H1 (cell line): ENCODE data around the gene ANKS1B.

Experiments
- NRF1 ChIP-seq: IDR thresholded peaks from 2 replicates; pipeline ENCODE4 v1.6.1; 2011; ENCODE audit warnings: mild to moderate bottlenecking, low read depth, low read length, improper control_type of control experiment
- TAF1 ChIP-seq: IDR thresholded peaks from 2 replicates; pipeline ENCODE4 v1.6.1; 2011; ENCODE audit warnings: mild to moderate bottlenecking, low read depth, low read length
- ZNF274 ChIP-seq: IDR thresholded peaks from 2 replicates; pipeline ENCODE4 v1.7.0; 2012; ENCODE audit warnings: low read length, borderline replicate concordance; ENCODE audit errors: extremely low read depth
- TF ChIP-seq, protein P1 (sequence below): IDR thresholded peaks from 2 replicates; pipeline ENCODE4 v1.6.1; 2011; ENCODE audit warnings: low read depth, mild to moderate bottlenecking, low read length; ENCODE audit not compliant: insufficient read depth
- TF ChIP-seq, protein P2 (sequence below): IDR thresholded peaks from 2 replicates; pipeline ENCODE4 v1.6.1; 2012; ENCODE audit warnings: low read length, inconsistent platforms
- TF ChIP-seq, protein P3 (sequence below), 3 experiments: IDR thresholded peaks; 1 replicate in 2 of 3; 2 replicates in 1 of 3; pipeline versions ENCODE4 v1.5.1 to v1.6.1; 2011; ENCODE audit warnings: low read length in 3 of 3, mild to moderate bottlenecking in 3 of 3, inconsistent platforms in 2 of 3, low read depth in 1 of 3, moderate library complexity in 1 of 3; ENCODE audit not compliant: insufficient read depth in 1 of 3; ENCODE audit errors: control extremely low read depth in 1 of 3

DNA sequence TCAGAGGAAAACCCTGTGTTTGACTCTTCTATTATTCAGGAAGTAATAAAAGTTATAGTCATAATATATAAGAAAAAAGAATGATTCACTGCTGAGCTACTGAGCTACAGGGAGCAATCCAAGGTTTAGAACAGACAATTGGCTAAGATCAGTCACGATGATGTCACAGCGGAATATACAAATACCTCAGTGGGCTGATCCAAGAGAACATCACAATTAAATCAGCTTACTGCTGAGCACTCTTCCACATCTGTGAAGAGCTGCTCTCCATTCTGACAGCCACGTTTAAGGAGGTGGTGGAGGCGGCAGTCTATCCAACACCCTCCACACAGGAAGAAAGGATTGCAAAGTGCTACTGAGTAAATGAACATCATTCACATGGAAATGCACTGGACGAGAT is 1068.6 kb downstream of the ANKS1B start:
- TF ChIP-seq, protein P1, sequence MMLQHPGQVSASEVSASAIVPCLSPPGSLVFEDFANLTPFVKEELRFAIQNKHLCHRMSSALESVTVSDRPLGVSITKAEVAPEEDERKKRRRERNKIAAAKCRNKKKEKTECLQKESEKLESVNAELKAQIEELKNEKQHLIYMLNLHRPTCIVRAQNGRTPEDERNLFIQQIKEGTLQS, result no peak
- TF ChIP-seq, protein P2, sequence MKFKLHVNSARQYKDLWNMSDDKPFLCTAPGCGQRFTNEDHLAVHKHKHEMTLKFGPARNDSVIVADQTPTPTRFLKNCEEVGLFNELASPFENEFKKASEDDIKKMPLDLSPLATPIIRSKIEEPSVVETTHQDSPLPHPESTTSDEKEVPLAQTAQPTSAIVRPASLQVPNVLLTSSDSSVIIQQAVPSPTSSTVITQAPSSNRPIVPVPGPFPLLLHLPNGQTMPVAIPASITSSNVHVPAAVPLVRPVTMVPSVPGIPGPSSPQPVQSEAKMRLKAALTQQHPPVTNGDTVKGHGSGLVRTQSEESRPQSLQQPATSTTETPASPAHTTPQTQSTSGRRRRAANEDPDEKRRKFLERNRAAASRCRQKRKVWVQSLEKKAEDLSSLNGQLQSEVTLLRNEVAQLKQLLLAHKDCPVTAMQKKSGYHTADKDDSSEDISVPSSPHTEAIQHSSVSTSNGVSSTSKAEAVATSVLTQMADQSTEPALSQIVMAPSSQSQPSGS, result no peak
- no peak for TF ChIP-seq NRF1
- TF ChIP-seq TAF1, result no peak
- TF ChIP-seq ZNF274, result no peak
- TF ChIP-seq, protein P3, sequence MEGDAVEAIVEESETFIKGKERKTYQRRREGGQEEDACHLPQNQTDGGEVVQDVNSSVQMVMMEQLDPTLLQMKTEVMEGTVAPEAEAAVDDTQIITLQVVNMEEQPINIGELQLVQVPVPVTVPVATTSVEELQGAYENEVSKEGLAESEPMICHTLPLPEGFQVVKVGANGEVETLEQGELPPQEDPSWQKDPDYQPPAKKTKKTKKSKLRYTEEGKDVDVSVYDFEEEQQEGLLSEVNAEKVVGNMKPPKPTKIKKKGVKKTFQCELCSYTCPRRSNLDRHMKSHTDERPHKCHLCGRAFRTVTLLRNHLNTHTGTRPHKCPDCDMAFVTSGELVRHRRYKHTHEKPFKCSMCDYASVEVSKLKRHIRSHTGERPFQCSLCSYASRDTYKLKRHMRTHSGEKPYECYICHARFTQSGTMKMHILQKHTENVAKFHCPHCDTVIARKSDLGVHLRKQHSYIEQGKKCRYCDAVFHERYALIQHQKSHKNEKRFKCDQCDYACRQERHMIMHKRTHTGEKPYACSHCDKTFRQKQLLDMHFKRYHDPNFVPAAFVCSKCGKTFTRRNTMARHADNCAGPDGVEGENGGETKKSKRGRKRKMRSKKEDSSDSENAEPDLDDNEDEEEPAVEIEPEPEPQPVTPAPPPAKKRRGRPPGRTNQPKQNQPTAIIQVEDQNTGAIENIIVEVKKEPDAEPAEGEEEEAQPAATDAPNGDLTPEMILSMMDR (IDR thresholded peaks at IDR 0.05; ENCODE audit: control extremely low read depth in 1 of 3, insufficient read depth in 1 of 3, low read depth in 1 of 3, low read length in 3 of 3), result no peak
